UCSD-AML1 (cell line): ENCODE results near the gene SGCE.

Source experiments
- DNase-seq: peaks from one replicate; lab custom pipeline; 2025; ENCODE audit not compliant: unreplicated experiment; lab: John Stamatoyannopoulos, UW

Gene SGCE

DNA sequence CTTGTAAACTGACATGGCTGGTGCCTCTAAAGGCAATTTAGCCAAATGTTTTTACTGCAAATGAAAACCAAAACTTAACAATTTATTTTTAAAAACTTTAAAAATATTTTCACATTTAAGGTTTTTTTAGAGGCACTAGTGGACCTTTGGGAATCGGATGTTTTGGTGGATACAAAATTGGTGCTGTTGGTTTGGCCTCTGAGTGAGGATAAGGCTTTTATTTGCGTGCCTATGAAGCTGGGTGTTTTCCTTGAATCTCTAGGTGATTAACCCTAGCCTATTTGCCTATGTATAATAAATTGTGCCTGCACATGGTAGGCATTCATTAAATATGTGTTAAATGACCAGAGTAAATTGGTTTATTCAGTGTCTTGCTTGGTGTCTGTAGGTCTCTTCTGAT, 2.9 kb upstream of the SGCE start:
- no peak for DNase-seq

DNA sequence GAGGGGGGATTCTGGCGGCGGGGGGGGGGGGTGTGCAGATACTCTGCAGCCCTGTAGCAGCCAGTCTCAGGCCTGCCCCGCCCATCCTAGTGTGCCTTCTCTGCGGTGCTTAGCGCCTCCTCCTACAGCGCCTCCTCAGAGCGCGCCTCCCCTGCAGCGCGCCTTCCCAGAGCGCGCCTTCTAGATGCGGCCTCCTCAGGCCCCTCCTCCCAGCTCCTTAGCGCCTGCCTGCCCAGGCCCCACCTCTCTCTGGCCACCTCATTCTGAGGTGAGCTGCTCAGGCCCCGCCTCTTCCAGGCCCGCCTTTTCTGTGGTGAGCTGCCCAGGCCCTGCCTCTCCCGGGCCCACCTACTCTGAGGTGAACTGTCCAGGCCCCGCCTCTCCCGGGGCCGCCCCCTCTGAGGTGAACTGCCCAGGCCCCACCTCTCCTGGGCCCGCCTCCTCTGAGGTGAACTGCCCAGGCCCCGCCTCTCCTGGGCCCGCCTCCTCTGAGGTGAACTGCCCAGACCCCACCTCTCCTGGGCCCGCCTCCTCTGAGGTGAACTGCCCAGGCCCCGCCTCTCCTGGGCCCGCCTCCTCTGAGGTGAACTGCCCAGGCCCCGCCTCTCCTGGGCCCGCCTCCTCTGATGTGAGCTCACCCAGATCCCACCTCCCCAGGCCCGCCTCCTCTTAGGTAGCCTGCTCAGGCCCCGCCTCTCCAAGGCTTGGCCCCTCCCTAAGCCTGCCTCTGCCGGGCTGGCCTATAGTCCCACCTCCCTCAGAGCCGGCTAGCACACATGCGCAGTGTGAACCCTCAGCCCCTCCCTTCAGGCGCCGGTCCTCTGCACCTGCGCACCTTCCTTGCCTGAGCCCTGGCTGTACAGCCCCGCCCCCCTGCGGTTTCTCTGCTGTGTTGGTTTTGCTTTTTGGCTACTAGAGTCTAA, 2.1 kb upstream of the SGCE start:
- DNase-seq: peak; percentile 89

DNA sequence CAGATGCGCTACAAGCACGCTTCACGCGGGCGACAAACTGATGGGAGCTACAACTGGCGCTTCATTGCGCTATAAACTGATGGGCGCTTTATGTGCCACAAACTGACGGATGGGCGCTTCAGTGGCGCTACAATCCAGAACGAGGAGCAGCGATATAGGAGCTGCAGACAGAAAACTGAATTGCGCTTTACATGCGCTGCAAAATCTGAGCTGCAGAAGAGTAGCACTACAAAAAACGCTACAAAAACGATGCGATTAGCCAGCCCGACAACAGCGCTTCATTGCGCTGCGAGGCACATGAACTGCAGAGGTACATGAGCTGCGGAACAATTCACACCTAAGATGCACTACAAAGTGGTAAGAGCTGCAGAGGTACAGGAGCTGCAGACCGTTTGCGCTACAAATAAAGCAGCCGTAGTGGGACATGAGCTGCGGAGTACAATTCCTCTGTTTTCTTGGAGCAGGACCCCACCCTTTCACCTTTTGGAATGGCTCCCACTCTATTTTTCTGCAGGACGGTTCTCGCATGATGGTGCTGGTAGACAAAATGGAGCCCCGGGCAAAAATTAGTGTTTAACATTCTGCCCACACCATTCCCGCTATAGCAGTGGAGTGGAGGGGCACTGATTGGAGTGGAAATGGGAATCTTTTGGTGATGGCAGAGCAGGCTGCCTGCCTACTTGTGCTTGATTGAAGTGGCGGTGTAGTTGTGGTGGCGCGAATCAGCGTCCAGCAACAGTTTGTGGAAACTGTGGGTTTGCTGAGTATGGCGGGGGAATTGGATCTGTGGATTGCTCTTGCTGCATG, 1.2 kb upstream of the SGCE start:
- peak; percentile 11 for DNase-seq

DNA sequence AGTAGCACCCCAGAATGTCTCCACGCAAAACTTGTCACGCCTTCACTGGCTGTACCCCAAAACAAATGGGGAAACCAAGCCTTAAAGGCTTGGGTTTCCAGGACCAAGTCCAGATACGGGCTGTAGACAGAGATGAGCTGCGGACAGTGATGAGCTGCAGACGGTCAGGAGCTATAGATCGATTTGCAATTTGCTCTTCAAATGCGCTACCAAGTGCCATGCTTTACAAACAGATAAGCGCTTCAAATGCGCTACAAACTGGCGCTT, 658 bp upstream of the SGCE start:
- no peak for DNase-seq

DNA sequence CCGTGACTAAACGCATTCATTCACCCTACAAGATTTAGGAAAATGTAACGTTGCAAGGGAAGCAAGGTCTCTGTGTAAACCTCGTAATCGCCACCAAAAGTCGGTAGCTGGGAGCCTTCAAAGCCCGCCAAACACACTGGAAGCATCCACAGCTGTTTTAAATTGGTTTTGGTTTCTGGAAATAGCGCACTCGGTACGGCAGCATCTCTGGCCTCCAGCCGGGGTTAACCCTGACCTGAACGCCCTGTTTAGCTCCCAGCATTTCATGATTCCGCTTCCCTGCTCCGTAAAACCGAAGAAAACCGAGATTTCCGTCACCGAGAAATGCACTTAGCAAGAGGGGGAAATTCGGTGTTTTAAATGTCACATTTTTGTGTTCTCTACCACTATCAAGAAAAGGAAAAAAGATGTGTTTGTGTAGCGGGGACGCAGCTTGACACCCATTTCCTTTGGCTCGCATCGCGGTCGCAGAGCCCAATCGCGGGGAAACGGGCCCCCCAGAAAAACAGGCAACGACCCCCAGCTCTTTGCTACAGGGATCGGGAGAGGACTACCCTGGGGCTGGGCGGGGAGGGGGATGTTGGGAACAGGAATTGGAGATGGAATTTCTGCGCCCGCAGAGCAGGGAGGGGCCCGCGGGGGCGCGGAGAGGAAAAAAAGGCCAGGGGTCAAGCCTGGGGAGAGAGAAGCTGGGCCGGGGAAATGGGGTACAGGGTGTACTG, 646 bp downstream of the SGCE start:
- no peak for DNase-seq

DNA sequence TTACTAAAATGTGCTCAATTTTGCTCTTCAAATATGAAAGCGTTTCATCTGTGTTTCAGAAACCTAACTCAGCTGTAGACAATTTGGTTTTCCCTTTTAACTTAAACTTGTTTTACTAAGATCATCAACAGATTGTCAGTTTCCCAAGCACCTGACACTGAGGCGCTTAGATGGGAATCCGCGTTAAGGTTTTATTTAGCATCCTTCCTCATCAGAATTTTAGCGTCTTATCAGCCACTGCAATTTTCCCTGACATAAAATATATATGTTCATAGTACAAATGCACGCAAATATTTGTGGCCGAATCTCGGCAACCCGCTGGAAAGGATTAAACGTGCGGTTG, 1.2 kb downstream of the SGCE start:
- DNase-seq: no peak

DNA sequence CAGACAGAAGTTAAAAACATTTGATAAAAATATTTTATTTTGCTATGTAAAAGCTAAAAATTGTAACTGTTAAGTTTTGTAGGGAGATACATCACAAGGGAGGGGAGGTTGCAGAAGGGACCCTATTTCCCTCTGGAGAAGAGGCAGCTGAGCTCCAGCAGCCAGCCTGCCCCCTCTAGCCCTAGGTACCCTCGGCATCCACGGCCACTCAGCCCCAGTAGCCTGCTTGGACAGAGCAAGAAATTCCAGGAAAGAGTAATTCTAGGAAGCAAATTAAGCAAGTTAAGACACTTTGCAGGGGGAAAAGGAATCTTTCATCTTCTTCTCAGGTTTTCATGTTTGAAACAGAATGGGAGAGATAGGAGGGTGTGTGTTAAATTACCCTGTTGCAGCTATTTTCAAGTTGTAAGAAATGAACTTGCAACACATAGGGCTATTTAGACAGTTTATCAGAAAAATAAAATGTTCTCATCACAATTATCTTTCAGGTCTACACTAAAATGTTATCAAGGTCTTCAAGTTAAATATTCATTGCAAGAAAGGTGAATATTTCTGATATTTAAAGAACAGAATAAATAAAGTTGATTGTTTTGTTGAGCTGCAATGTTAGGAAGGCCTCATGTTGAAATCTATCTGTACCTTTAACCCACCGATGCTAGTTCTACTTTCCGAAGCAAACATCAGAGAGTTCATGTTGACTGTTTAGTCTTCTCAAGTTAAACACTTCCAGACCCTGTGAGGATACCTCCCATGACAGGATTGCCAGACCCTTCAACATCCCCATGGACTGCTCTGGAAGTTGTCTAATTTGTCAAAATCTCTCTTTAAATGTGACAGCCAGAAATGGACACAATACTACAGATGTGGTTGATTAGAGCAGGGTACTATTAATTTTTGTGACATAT, 5.5 kb downstream of the SGCE start:
- no peak for DNase-seq

DNA sequence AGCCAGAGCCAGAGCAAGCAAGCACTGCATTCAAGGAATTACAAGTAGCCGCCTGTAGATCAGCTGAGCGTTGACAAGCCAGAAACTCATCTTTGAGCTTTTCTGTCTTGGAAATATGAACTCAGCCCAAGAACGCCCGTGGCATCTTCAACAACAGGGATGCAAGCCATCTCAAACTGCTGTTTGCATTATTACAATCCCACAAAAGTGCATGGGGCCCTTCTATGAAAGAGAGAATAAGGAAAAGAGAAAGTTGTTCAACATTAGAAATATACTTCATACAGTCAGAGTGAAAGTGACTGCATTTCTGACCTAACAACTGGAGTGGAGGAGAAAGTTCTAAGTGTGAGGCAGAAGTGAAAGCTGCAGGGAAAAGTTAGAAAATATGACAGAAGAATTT, 6.5 kb downstream of the SGCE start:
- DNase-seq: no peak

DNA sequence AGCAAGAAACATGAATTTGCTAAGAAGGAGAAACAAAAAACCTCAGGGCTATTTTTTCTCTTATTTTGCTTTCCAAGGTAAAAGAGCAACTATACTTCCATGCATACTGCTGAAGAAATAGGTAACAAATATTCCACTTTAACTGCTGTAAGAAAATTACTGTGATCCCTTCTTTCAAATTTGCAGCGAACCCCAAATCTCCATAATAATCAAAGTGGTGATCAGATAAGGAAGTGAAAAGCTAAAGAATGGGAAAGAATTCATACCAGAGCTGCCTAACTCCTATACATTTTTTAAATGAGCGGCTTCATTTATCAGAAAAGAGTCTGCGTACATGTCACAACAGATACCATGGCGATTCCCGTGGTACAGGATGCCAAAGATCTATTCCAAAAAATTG, 7.2 kb downstream of the SGCE start:
- DNase-seq: no peak

DNA sequence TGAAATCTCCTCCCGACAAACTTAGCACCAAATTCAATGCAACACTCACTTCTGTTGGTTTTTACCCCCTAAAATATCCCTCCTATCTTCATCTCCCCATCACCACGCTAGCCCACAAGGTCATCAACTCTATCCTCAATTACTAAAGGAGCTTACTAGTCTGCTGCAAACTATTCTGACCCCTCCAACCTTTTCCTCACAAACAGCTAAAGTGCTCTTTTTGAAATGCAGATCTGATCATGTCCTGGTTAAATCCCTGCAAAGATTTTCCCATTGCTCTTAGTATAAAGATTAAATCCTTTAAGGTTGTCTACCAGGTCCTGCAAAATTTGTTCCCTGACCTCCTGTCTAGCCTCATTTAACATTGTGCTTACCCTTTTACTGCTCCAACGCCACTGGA, 8.6 kb downstream of the SGCE start:
- DNase-seq: no peak

DNA sequence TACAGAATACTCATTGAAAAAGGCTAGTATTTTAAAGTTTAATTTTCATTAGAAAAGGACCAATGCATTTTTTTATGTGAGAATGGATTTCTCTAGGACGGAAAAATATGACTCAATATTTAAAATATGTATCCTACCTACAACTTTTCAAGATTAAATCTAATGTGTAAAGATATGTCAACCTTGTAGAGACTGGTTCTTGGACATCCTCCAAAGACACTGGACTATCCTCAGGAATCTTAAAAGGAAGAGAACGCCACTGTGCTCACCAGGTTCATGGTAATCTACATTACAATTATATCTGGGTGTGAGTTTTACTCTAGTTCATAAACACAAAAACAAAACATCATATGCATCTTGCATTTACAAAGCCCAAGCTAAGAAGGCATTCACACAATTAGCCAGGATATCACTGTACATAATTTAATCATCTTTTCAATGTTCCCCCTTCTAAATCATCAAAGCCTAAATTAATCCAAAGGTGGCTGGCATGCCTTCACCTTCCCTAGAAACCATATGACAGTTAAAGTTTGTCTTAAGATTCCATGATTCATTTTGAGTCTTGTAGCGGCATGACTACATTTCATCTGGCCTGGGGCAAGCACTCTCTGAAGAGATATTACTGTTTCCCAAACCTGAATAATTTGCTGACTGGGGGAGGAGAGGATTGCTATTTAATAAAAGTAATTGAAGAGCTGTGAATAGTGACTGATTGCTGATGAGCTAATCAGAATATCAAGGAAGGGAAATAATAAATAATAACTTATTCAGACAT, 12.0 kb downstream of the SGCE start:
- DNase-seq: no peak

DNA sequence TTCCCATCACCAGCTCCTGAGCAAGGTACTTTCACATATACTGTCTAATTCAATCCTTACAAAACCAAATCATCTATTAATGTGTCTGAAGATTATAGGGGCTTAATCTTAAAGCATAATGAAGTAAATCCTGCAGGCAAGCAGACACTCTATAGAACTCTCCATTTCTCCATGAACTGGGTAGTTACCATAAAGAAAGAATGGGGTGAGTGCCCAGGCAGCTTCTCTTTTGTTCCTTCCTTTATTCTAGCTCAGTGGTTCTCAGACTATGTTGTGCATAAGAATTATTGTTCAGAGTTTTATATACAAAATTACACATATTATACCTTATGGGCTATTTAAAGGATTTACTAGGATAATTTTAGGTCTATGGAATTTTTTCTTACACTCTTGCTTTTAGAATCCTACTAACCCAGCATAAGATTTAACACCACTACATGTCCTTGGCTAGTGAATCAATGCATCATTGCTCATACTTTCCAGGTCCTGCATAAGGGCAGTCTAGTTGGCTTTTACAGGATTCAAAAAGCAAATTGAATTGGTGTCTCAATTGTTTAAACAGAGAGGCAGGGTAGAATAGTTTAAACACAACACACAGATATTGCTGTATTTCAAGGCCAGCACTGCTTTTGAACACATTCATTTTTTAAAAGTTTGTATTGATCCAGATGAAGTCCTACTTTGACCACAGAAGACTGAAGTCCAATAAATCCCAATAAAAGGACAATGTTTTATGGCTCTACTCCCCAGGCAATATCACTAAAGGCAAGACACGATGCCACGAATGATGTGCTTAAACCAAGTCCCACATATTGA, 12.9 kb downstream of the SGCE start:
- no peak for DNase-seq

DNA sequence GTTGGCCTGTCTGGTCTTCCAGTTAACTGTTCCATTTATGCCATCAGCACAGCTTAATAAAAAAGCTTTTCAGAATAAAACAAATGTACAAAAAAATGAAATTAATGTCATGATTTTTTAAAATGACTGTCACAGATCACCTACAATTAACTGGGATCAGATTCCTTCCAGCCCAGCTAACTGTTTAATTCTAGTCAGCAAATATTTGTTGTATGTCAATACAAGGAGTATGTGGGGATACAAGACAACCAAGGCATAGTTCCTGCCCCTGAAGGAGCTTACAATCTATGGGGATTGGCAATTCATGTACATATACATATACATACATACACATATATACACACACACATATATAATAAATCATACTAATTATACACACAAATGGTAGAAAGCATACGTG, 16.5 kb downstream of the SGCE start:
- no peak for DNase-seq

DNA sequence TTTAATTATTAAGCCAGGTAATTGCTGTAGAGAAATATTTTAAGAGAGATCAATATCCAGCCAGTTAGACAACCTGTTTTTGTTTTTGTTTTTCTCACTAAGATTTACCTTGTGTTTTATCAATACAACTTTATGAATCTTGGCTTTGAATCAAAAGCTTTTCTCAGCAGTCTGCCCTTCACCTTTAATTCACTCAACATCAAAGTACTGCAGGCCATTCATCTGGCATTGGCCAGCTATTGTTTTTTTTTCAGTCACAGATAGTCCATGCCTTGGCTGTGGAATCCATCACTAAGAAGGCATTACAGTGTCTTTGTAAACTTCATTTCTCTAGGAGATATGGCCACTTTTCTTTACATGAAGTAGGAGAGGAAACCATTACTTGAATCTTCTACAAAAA, 20.2 kb downstream of the SGCE start:
- DNase-seq: no peak

DNA sequence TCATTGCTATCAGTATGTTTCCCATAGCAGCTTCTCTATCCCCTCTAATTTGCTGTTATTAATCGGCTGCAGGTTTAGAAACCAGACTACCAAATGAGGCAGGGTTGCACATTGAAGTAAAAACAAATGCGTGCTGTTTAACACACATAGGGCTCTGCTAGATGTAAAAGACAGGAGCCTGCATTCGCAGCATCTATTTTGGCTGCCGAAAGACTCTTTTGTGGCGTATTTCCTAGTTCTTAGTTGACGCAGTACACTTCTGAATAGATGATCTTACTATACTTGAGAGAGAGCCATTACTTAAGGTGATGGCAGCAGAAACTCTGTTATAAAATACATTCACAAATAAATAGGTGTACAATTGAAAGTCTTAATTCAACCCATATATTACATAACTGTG, 21.4 kb downstream of the SGCE start:
- DNase-seq: no peak

DNA sequence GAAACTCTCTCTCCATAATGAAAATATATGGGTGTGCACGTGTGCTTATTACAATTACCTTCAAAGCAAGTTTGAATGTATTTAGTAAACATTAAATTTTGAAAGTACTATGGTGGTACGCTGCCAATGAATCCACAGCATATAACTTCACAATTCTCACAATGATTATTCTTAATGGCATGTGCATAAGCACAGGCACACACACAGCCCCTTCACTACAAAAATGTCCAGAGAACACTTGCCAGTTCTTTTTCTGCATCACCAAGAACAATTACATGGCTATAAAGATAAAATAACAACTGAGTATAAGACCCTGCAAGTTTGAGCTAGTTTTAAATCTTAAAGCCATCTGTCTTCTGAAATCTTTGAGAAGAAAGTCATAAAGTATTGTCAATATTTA, 22.2 kb downstream of the SGCE start:
- DNase-seq: no peak

DNA sequence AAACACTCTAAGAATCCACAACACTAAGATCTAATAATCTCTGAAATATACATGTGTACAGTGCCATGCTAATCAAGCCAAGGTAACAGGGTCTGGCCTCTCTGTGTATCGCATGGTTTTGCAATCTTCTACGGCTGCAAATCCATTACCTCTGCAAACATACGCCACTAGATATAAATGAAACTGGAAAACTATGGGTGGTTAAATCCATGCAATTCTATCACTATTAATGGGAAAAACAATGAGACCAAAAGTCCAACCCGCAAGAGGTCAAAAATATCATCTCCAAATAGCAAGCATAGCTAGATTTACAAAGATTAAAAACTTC, 23.0 kb downstream of the SGCE start:
- DNase-seq: no peak

DNA sequence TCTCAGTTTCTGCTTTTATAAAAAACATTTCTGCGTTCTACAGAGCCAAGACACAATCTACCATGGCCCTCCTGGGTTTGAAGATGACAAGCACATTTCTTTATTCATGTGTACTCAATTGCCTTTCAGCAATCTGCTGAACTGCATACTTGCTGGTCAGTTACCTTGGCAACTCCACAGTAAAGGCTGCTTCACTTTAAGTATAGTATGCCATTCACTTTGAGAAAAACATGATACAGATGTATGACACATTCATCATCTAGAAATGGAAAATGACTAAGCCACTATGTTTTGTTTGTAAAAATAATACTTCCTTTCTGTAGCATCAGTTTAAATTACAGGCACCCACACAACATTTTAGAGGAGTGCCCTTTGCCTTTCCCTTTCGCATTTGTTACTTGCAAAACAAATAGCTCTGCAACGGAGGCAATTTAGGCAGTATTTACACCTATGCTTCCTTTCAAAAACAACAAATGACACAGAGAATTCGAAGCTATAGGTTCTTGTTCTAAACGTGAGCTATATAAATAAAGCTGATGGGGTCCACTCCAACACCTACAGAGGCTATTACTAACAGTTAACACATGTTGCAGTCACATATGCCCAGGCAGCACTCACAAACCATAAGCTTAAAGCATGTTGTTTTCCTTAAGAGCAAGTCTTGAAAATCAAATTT, 23.5 kb downstream of the SGCE start:
- no peak for DNase-seq

DNA sequence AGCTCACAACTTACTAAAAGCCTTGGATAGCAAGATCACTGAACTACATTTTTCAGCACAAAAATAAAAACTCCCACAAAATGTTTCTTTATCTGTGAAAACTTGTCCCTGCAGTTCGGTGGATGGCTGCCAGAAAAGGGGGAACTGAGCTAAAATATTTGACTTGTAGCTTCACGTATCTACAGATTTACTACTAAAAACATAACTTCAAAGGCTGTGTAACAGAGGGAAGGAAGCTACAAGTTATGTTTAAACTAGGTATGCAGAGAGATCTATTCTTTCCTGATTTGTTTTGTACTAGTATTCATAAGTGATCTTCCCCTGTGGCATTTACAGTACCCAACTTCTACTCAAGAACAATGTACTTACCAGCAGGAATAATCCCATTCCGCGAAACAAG, 25.1 kb downstream of the SGCE start:
- DNase-seq: no peak
